Thymus (tissue), 11 donors: ENCODE data around the gene NR6A1. TPM values are rescaled to one million over a fixed set of nuclear protein-coding genes. Genes with fewer than 3 reads are reported as not detected.

Experiments used
- DNase-seq, 9 donors: peaks; one replicate each; pipeline ENCODE4 v3.0.0-alpha.2; 2013; ENCODE audit warnings: low spot score in 9 of 9, low read depth in 6 of 9, missing footprints in 1 of 9
- H3K27ac ChIP-seq, 2 donors: one replicate each; pipeline ENCODE4 v1.5.1; 2013; ENCODE audit warnings: control low read depth in 1 of 2, low read depth in 1 of 2, low read length in 1 of 2, mild to moderate bottlenecking in 1 of 2, moderate library complexity in 1 of 2
- H3K27me3 ChIP-seq, 2 donors: one replicate each; pipeline ENCODE4 v1.5.1; 2013; ENCODE audit warnings: low read length in 1 of 2; ENCODE audit not compliant: control insufficient read depth in 2 of 2, insufficient read depth in 1 of 2
- H3K36me3 ChIP-seq, 2 donors: one replicate each; pipeline ENCODE4 v1.5.1; 2013; ENCODE audit warnings: low read length in 1 of 2, mild to moderate bottlenecking in 1 of 2, moderate library complexity in 1 of 2; ENCODE audit not compliant: control insufficient read depth in 2 of 2, insufficient read depth in 2 of 2
- H3K4me1 ChIP-seq, 2 donors: one replicate each; pipeline ENCODE4 v1.5.1; 2013; ENCODE audit warnings: low read length in 2 of 2; ENCODE audit not compliant: control insufficient read depth in 2 of 2, insufficient read depth in 2 of 2
- H3K4me3 ChIP-seq, 2 donors: one replicate each; pipeline ENCODE4 v1.5.1; 2013; ENCODE audit warnings: low read length in 2 of 2, control low read depth in 1 of 2, mild to moderate bottlenecking in 1 of 2
- H3K9me3 ChIP-seq, 2 donors: one replicate each; pipeline ENCODE4 v1.5.1; 2013; ENCODE audit warnings: low read length in 1 of 2, mild to moderate bottlenecking in 1 of 2; ENCODE audit not compliant: control insufficient read depth in 2 of 2, insufficient read depth in 1 of 2
- WGBS: extraction: QIAGEN DNeasy Blood & Tissue Kit; methylation state at CpG from one replicate; pipeline ENCODE4 v1.1.7; 2013; 5-methylcytosine and 5-hydroxymethylcytosine counted together
- polyA plus RNA-seq: library from polyadenylated mRNA; stranded (reverse); fragments of 200-250 nt; gene quantifications from one replicate; pipeline ENCODE4 v1.2.3, GENCODE V29; 2013
- total RNA-seq: library from RNA; stranded (reverse); fragments of 120-200 nt; gene quantifications from one replicate; pipeline ENCODE4 v1.2.4, GENCODE V29; 2013
- donor health status: healthy.

The NR6A1 gene
- total and polyA plus RNA-seq, 2 donors: 0.47 to 0.52 TPM

GRCh38 chr9:124780060-124780756 lies 9.1 kb upstream of the NR6A1 start:
- DNase-seq: no peak
- 89% methylated on average over 14 of the region's 14 CpGs for WGBS
- peak overlapping the region in 1 of 2 donors; percentile 59 for H3K27ac ChIP-seq
- peaks cover 0 to 7% of the 10 kb centered on the region in 2 donors for H3K9me3 ChIP-seq
- H3K27me3 ChIP-seq: peaks cover 31 to 64% of the 10 kb centered on the region in 2 donors
- peaks cover 6 to 15% of the 10 kb centered on the region in 2 donors for H3K4me1 ChIP-seq
- no peaks in the 10 kb centered on the region for H3K36me3 ChIP-seq
- no peak overlapping the region for H3K4me3 ChIP-seq

GRCh38 chr9:124779368-124780059 lies 8.4 kb upstream of the NR6A1 start:
- Histone ChIP-seq H3K4me1 (peaks cover 6 to 15% of the 10 kb centered on the region in 2 donors), H3K27ac (peak overlapping the region; percentile 3 to 59), H3K36me3 (no peaks in the 10 kb centered on the region), H3K9me3 (peaks cover 0 to 7% of the 10 kb centered on the region in 2 donors), H3K27me3 (peaks cover 35 to 71% of the 10 kb centered on the region in 2 donors), H3K4me3 (no peak overlapping the region)
- no peak for DNase-seq
- WGBS: 80% methylated on average over 6 of the region's 6 CpGs

GRCh38 chr9:124778575-124779367 lies 7.7 kb upstream of the NR6A1 start:
- Histone ChIP-seq H3K27me3 (peaks cover 40 to 78% of the 10 kb centered on the region in 2 donors), H3K4me1 (peaks cover 6 to 15% of the 10 kb centered on the region in 2 donors), H3K4me3 (no peak overlapping the region), H3K36me3 (no peaks in the 10 kb centered on the region), H3K27ac (no peak overlapping the region), H3K9me3 (peaks cover 0 to 7% of the 10 kb centered on the region in 2 donors)
- WGBS: 95% methylated on average over 11 of the region's 11 CpGs
- no peak for DNase-seq

GRCh38 chr9:124776954-124777648 lies 6.0 kb upstream of the NR6A1 start, which contains the start of gene OLFML2A:
Gene OLFML2A, plus strand, starts transcription at chr9:124777133. Its CDS starts 138 bp downstream, at chr9:124777271.
- WGBS: 2% methylated on average over 87 of the region's 87 CpGs
- Histone ChIP-seq H3K27me3 (peaks cover 46 to 92% of the 10 kb centered on the region in 2 donors), H3K4me3 (peak within 1 kb of the TSS; percentile 18 to 41), H3K4me1 (peaks cover 6 to 15% of the 10 kb centered on the region in 2 donors), H3K9me3 (peaks cover 0 to 7% of the 10 kb centered on the region in 2 donors), H3K36me3 (no peaks in the 10 kb centered on the region), H3K27ac (no peak within 1 kb of the TSS)
- DNase-seq: no peak

GRCh38 chr9:124776618-124776953 lies 5.5 kb upstream of the NR6A1 start:
- peaks cover 46 to 95% of the 10 kb centered on the region in 2 donors for H3K27me3 ChIP-seq
- H3K36me3 ChIP-seq: no peaks in the 10 kb centered on the region
- peak overlapping the region in 1 of 2 donors; percentile 41 for H3K4me3 ChIP-seq
- H3K4me1 ChIP-seq: peaks cover 11 to 21% of the 10 kb centered on the region in 2 donors
- peaks cover 0 to 7% of the 10 kb centered on the region in 2 donors for H3K9me3 ChIP-seq
- H3K27ac ChIP-seq: no peak overlapping the region
- DNase-seq: no peak
- WGBS: 33% methylated on average over 12 of the region's 12 CpGs

GRCh38 chr9:124774129-124774978 lies 3.2 kb upstream of the NR6A1 start:
- Histone ChIP-seq H3K27ac (no peak overlapping the region), H3K9me3 (peaks cover 0 to 7% of the 10 kb centered on the region in 2 donors), H3K36me3 (no peaks in the 10 kb centered on the region), H3K27me3 (peaks cover 60 to 98% of the 10 kb centered on the region in 2 donors), H3K4me1 (peaks cover 12 to 26% of the 10 kb centered on the region in 2 donors), H3K4me3 (no peak overlapping the region)
- DNase-seq: peak; percentile 42 to 85 (median 65)
- 51% methylated on average over 15 of the region's 15 CpGs for WGBS

GRCh38 chr9:124773473-124774128 lies 2.5 kb upstream of the NR6A1 start:
- H3K27me3 ChIP-seq: peaks cover 63 to 98% of the 10 kb centered on the region in 2 donors
- peaks cover 0 to 7% of the 10 kb centered on the region in 2 donors for H3K9me3 ChIP-seq
- no peaks in the 10 kb centered on the region for H3K36me3 ChIP-seq
- no peak overlapping the region for H3K27ac ChIP-seq
- WGBS: 93% methylated on average over 1 of the region's 1 CpG
- no peak for DNase-seq
- peaks cover 12 to 23% of the 10 kb centered on the region in 2 donors for H3K4me1 ChIP-seq
- no peak overlapping the region for H3K4me3 ChIP-seq
